ENCODE results near the gene MYO3B.

Gene MYO3B

DNA sequence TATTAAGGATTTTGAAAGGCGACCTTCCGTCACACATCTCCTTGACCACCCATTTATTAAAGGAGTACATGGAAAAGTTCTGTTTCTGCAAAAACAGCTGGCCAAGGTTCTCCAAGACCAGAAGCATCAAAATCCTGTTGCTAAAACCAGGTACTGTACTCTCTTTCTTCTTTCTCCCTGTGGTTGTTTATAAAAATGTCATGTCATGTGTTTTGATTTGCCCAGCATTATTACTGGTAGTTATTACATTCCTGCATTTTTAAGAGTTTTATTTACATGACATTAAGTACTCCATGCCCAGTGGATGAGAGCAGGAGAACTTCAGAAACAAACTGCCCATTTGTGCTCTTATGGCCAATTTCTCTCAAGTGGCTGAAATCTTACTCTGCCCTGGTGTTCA lies 191.3 kb downstream of the MYO3B start:
- no peak for DNase-seq (ENCODE audit: low read depth in 2 of 2)
- H3K4me3 ChIP-seq (replicated peaks in 1 of 2; ENCODE audit: low read depth in 2 of 2, low read length in 2 of 2), result no peak overlapping the region
- TF ChIP-seq, protein P1, sequence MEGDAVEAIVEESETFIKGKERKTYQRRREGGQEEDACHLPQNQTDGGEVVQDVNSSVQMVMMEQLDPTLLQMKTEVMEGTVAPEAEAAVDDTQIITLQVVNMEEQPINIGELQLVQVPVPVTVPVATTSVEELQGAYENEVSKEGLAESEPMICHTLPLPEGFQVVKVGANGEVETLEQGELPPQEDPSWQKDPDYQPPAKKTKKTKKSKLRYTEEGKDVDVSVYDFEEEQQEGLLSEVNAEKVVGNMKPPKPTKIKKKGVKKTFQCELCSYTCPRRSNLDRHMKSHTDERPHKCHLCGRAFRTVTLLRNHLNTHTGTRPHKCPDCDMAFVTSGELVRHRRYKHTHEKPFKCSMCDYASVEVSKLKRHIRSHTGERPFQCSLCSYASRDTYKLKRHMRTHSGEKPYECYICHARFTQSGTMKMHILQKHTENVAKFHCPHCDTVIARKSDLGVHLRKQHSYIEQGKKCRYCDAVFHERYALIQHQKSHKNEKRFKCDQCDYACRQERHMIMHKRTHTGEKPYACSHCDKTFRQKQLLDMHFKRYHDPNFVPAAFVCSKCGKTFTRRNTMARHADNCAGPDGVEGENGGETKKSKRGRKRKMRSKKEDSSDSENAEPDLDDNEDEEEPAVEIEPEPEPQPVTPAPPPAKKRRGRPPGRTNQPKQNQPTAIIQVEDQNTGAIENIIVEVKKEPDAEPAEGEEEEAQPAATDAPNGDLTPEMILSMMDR (IDR thresholded peaks at IDR 0.05; ENCODE audit: low read depth, low read length), result no peak

DNA sequence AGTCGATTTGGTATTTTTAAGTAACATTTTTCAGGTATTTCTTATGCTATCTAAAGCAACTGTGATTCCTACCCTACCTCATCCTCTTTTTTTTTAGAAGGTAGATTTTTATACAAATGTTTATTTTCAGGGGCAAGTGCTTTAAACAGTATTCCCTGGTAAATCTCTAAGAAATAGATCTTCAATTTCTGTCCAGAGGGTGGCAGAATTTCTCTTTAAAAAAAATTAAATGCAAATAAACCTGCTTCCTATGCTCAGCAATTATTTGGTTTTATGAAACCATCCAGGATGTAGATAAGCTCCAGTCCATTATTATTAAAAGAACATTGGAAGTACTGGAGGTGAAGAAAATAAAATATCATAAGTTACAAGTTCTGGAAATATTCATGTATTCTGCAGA lies 191.9 kb downstream of the MYO3B start:
- TF ChIP-seq, protein P1 (IDR thresholded peaks at IDR 0.05; ENCODE audit: low read depth, low read length), result peak; percentile 3
- DNase-seq (ENCODE audit: low read depth in 2 of 2), result peak; percentile 42 to 54
- no peak overlapping the region for H3K4me3 ChIP-seq (replicated peaks in 1 of 2; ENCODE audit: low read depth in 2 of 2, low read length in 2 of 2)

DNA sequence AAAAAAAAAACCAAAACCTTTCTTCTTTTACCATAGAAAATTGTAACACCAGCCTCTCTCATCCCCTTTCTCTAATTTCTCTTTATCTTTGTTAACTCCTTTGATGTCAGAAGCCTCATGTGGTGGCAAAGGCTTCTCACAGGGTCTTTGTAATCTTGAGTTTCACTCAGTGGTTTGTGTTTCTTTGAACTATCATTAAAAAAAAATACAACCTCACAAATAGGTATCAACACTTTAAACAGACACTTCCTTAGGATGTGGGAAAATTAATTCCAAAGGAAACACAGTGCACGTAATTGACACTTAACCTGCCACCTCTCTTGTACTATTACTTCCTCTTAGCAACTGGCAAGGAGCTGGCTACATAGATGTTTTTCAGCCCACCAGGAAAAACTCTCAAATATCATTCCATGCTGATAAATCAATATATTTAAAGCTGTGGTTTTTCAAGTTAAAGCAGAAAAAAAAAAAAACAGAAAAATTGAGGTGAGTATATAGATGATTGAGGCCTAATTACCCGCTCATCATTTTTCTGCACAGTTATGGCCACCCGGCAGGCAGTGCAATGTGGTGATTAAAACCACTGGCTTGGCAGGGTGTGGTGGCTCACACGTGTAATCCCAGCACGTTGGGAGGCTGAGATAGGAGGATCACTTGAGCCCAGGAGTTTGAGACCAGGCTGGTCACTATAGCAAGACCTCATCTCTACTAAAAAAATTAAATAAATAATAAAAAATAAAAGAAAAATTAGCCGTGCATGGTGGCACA lies 193.5 kb downstream of the MYO3B start:
- no peak overlapping the region for H3K4me3 ChIP-seq (replicated peaks in 1 of 2; ENCODE audit: low read depth in 2 of 2, low read length in 2 of 2)
- no peak for DNase-seq (ENCODE audit: low read depth in 2 of 2)
- TF ChIP-seq, protein P1 (IDR thresholded peaks at IDR 0.05; ENCODE audit: low read depth, low read length), result no peak

- H3K4me3 ChIP-seq (replicated peaks in 1 of 2; ENCODE audit: low read depth in 2 of 2, low read length in 2 of 2), result no peak overlapping the region
- TF ChIP-seq, protein P1 (IDR thresholded peaks at IDR 0.05; ENCODE audit: low read depth, low read length), result no peak
- DNase-seq (ENCODE audit: low read depth in 2 of 2), result no peak
Measured at GRCh38 chr2:170375192-170375591, 197.2 kb downstream of the MYO3B start.

GRCh38 chr2:170377500-170378207 lies 199.7 kb downstream of the MYO3B start:
- TF ChIP-seq, protein P1 (IDR thresholded peaks at IDR 0.05; ENCODE audit: low read depth, low read length), result peak; percentile 14
- peak in 1 of 2 donors; percentile 7 for DNase-seq (ENCODE audit: low read depth in 2 of 2)
- H3K4me3 ChIP-seq (replicated peaks in 1 of 2; ENCODE audit: low read depth in 2 of 2, low read length in 2 of 2), result no peak overlapping the region

- DNase-seq (ENCODE audit: low read depth in 2 of 2), result no peak
- TF ChIP-seq, protein P1 (IDR thresholded peaks at IDR 0.05; ENCODE audit: low read depth, low read length), result no peak
- no peak overlapping the region for H3K4me3 ChIP-seq (replicated peaks in 1 of 2; ENCODE audit: low read depth in 2 of 2, low read length in 2 of 2)
Measured at GRCh38 chr2:170380267-170380666, 202.3 kb downstream of the MYO3B start.

All from cardiac fibroblast (primary cell).